GM12878 (cell line): ENCODE data around the gene CACNA1B. TPM values are rescaled to one million over a fixed set of nuclear protein-coding genes. Genes with fewer than 3 reads are reported as not detected.

Experiments used
- CHD4 ChIP-seq: fragments of 200-600 bp; sonication (generic); IDR thresholded peaks from 2 replicates; pipeline ENCODE4 v1.6.1; 2016; ENCODE audit warnings: mild to moderate bottlenecking
- POLR2AphosphoS2 ChIP-seq: IDR thresholded peaks from 2 replicates; pipeline ENCODE4 v1.6.1; 2011; ENCODE audit warnings: low read depth, mild to moderate bottlenecking, low read length, improper control_type of control experiment, moderate library complexity
- SP1 ChIP-seq: IDR thresholded peaks from one replicate; pipeline ENCODE4 v1.6.1; 2011; ENCODE audit warnings: low read depth, low read length
- TBL1XR1 ChIP-seq: IDR thresholded peaks from 2 replicates; pipeline ENCODE4 v1.6.1; 2012; ENCODE audit warnings: low read depth, low read length, improper control_type of control experiment
- TCF12 ChIP-seq: IDR thresholded peaks from 2 replicates; pipeline ENCODE4 v1.6.1; 2011; ENCODE audit warnings: low read depth, mild to moderate bottlenecking, low read length
- ZNF384 ChIP-seq: IDR thresholded peaks from 2 replicates; pipeline ENCODE4 v1.6.1; 2012; ENCODE audit warnings: low read depth, mild to moderate bottlenecking, low read length, improper control_type of control experiment, borderline replicate concordance
- polyA plus RNA-seq, 11 experiments: library from polyadenylated mRNA; depleted of rRNA in 4 of 11; unstranded in 6 of 11; stranded (reverse) in 5 of 11; fragments of >200 nt; fragmentation: Nextera tagmentation in 4 of 11; fragmentation: Illumina TruSeq in 1 of 11; extraction: Ambion mirVana in 4 of 11; extraction: Trizol in 1 of 11; gene quantifications; 1 replicate in 1 of 11; 2 replicates in 10 of 11; pipeline versions ENCODE4 v1.2.1 to v1.2.3, GENCODE V29; 2011 to 2016; ENCODE audit warnings: inconsistent platforms in 2 of 11, missing spikeins in 2 of 11, low read depth in 1 of 11
- total RNA-seq, 4 experiments: library from RNA; depleted of rRNA in 3 of 4; stranded (reverse); fragments of >200 nt in 3 of 4; fragmentation: Illumina TruSeq in 1 of 4; extraction: Trizol in 1 of 4; gene quantifications; 2 replicates each; pipeline versions ENCODE4 v1.2.1 to v1.2.3, GENCODE V29; 2013 to 2021
- TF ChIP-seq, protein P1 (sequence below): fragments of 450-650 bp; formaldehyde crosslinking; IDR thresholded peaks from 2 replicates; pipeline ENCODE4 v1.5.0; 2022; ENCODE audit warnings: mild to moderate bottlenecking, missing genetic modification characterization
- TF ChIP-seq, protein P2 (sequence below): fragments of 450-650 bp; IDR thresholded peaks from 2 replicates; pipeline ENCODE4 v1.6.1; 2017; ENCODE audit warnings: antibody characterized with exemption, mild to moderate bottlenecking, moderate library complexity
- TF ChIP-seq, protein P3 (sequence below): fragments of 450-650 bp; IDR thresholded peaks from 2 replicates; pipeline ENCODE4 v1.6.1; 2017; ENCODE audit warnings: mild to moderate bottlenecking, moderate library complexity
- TF ChIP-seq, protein P4 (sequence below): IDR thresholded peaks from 2 replicates; pipeline ENCODE4 v1.6.1; 2012; ENCODE audit warnings: improper control_type of control experiment, low read depth, low read length; ENCODE audit not compliant: insufficient replicate concordance

CACNA1B gene
- total and polyA plus RNA-seq, 10 of the 15 experiments (the other 5 are each of a cell fraction or from before 2014, with no cell fraction given), result 0.01 to 0.03 (median 0.01) TPM; not detected in 7

DNA sequence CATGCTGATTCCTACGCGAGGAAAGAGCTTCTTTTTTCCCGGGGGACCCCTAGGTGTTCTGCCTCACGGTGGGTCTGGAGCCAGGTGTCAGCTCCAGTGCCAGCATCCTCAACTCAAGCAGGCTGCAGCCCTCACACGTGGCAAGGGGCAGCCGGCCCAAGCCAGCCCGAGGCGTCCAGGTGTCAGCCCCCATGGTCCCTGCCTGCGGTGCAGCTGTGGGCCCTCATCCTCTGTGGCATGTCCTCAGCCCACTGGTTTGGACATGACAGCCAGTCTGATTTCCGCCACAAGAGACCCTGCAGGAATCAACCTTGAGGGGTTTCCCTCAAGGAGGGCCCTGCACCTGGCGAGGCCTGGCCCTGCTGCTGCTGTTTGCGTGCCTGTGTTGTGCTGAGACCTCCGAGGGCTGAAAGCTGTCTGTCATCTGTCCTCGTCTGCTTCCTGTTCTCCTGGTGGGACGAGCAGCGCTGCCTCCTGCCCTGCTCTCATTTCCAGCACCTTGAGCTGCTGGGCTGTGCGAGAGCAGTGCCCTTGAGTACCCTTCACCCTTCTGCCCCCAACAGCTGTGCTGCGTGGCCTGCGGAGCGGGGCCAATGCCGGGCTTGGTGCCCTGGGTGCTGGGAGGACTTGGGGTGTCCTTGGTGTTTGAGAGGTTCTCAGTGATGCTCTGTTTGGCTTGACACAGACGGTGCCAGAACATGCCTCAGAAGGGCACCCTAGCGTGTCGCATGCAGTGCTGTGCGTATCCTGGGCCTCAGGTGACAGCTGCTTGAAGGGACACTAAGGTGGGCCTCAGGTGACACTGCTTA is 137.6 kb downstream of the CACNA1B start (continued):
- TF ChIP-seq, protein P1, sequence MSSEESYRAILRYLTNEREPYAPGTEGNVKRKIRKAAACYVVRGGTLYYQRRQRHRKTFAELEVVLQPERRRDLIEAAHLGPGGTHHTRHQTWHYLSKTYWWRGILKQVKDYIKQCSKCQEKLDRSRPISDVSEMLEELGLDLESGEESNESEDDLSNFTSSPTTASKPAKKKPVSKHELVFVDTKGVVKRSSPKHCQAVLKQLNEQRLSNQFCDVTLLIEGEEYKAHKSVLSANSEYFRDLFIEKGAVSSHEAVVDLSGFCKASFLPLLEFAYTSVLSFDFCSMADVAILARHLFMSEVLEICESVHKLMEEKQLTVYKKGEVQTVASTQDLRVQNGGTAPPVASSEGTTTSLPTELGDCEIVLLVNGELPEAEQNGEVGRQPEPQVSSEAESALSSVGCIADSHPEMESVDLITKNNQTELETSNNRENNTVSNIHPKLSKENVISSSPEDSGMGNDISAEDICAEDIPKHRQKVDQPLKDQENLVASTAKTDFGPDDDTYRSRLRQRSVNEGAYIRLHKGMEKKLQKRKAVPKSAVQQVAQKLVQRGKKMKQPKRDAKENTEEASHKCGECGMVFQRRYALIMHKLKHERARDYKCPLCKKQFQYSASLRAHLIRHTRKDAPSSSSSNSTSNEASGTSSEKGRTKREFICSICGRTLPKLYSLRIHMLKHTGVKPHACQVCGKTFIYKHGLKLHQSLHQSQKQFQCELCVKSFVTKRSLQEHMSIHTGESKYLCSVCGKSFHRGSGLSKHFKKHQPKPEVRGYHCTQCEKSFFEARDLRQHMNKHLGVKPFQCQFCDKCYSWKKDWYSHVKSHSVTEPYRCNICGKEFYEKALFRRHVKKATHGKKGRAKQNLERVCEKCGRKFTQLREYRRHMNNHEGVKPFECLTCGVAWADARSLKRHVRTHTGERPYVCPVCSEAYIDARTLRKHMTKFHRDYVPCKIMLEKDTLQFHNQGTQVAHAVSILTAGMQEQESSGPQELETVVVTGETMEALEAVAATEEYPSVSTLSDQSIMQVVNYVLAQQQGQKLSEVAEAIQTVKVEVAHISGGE, result no peak
- TF ChIP-seq, protein P2, sequence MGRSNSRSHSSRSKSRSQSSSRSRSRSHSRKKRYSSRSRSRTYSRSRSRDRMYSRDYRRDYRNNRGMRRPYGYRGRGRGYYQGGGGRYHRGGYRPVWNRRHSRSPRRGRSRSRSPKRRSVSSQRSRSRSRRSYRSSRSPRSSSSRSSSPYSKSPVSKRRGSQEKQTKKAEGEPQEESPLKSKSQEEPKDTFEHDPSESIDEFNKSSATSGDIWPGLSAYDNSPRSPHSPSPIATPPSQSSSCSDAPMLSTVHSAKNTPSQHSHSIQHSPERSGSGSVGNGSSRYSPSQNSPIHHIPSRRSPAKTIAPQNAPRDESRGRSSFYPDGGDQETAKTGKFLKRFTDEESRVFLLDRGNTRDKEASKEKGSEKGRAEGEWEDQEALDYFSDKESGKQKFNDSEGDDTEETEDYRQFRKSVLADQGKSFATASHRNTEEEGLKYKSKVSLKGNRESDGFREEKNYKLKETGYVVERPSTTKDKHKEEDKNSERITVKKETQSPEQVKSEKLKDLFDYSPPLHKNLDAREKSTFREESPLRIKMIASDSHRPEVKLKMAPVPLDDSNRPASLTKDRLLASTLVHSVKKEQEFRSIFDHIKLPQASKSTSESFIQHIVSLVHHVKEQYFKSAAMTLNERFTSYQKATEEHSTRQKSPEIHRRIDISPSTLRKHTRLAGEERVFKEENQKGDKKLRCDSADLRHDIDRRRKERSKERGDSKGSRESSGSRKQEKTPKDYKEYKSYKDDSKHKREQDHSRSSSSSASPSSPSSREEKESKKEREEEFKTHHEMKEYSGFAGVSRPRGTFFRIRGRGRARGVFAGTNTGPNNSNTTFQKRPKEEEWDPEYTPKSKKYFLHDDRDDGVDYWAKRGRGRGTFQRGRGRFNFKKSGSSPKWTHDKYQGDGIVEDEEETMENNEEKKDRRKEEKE, result no peak
- TF ChIP-seq ZNF384 (no peak), SP1 (no peak), POLR2AphosphoS2 (no peak), TBL1XR1 (no peak), TCF12 (no peak), CHD4 (no peak)
- TF ChIP-seq, protein P3, sequence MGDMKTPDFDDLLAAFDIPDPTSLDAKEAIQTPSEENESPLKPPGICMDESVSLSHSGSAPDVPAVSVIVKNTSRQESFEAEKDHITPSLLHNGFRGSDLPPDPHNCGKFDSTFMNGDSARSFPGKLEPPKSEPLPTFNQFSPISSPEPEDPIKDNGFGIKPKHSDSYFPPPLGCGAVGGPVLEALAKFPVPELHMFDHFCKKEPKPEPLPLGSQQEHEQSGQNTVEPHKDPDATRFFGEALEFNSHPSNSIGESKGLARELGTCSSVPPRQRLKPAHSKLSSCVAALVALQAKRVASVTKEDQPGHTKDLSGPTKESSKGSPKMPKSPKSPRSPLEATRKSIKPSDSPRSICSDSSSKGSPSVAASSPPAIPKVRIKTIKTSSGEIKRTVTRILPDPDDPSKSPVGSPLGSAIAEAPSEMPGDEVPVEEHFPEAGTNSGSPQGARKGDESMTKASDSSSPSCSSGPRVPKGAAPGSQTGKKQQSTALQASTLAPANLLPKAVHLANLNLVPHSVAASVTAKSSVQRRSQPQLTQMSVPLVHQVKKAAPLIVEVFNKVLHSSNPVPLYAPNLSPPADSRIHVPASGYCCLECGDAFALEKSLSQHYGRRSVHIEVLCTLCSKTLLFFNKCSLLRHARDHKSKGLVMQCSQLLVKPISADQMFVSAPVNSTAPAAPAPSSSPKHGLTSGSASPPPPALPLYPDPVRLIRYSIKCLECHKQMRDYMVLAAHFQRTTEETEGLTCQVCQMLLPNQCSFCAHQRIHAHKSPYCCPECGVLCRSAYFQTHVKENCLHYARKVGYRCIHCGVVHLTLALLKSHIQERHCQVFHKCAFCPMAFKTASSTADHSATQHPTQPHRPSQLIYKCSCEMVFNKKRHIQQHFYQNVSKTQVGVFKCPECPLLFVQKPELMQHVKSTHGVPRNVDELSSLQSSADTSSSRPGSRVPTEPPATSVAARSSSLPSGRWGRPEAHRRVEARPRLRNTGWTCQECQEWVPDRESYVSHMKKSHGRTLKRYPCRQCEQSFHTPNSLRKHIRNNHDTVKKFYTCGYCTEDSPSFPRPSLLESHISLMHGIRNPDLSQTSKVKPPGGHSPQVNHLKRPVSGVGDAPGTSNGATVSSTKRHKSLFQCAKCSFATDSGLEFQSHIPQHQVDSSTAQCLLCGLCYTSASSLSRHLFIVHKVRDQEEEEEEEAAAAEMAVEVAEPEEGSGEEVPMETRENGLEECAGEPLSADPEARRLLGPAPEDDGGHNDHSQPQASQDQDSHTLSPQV, result no peak
- TF ChIP-seq, protein P4, sequence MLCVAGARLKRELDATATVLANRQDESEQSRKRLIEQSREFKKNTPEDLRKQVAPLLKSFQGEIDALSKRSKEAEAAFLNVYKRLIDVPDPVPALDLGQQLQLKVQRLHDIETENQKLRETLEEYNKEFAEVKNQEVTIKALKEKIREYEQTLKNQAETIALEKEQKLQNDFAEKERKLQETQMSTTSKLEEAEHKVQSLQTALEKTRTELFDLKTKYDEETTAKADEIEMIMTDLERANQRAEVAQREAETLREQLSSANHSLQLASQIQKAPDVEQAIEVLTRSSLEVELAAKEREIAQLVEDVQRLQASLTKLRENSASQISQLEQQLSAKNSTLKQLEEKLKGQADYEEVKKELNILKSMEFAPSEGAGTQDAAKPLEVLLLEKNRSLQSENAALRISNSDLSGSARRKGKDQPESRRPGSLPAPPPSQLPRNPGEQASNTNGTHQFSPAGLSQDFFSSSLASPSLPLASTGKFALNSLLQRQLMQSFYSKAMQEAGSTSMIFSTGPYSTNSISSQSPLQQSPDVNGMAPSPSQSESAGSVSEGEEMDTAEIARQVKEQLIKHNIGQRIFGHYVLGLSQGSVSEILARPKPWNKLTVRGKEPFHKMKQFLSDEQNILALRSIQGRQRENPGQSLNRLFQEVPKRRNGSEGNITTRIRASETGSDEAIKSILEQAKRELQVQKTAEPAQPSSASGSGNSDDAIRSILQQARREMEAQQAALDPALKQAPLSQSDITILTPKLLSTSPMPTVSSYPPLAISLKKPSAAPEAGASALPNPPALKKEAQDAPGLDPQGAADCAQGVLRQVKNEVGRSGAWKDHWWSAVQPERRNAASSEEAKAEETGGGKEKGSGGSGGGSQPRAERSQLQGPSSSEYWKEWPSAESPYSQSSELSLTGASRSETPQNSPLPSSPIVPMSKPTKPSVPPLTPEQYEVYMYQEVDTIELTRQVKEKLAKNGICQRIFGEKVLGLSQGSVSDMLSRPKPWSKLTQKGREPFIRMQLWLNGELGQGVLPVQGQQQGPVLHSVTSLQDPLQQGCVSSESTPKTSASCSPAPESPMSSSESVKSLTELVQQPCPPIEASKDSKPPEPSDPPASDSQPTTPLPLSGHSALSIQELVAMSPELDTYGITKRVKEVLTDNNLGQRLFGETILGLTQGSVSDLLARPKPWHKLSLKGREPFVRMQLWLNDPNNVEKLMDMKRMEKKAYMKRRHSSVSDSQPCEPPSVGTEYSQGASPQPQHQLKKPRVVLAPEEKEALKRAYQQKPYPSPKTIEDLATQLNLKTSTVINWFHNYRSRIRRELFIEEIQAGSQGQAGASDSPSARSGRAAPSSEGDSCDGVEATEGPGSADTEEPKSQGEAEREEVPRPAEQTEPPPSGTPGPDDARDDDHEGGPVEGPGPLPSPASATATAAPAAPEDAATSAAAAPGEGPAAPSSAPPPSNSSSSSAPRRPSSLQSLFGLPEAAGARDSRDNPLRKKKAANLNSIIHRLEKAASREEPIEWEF, result no peak
